GM21360 (cell line): ENCODE data around the gene IGFL4.

ENCODE experiments used
- ATAC-seq: cut with Tn5 transposase; IDR thresholded peaks from one replicate; pipeline ENCODE4 v1.9.1; 2021; ENCODE audit warnings: mild to moderate bottlenecking, moderate library complexity; ENCODE audit not compliant: unreplicated experiment

The IGFL4 gene

GRCh38 chr19:45995715-45996385, 45.0 kb downstream of the IGFL4 start:
- ATAC-seq: no peak

- peak; percentile 94 for ATAC-seq
These were observed 45.6 kb downstream of the IGFL4 start, which contains the start of gene CCDC61 for GRCh38 chr19:45994998-45995714. TSS of gene CCDC61 (plus strand) at chr19:45995467. CDS start at chr19:46003019, 7,552 bp downstream.

DNA sequence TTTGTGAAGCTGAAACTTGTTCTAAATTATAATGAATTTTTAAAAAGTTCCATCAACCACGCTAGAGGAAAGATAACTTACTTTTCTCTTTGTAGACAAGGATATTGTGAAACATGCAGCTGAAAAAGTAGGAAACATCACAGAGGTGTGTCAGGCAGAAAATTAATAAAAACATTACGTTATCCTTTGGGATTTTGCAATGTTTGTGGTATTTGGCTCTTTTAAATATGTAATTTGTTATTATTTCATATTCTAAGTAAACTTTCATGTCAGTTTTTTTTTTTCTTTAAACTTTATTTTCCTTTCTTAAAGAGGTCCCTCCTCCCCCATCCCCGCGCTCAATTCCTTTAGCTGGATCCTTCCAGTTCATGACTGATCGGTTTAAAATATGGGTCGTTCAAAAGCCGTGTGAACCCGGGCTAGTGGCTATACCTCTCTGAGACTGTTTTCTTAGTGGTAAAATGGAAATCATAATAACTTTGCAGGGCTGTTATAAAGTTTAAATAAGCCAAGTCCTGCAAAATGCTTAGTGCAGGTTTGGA, 46.3 kb downstream of the IGFL4 start:
- ATAC-seq: no peak

- ATAC-seq: no peak
These were observed 50.6 kb downstream of the IGFL4 start for GRCh38 chr19:45990113-45990728.
